SK-N-SH treated with all-trans-retinoic acid at 6 μM for 48 hours (cell line): ENCODE measurements around the gene USP5.

ENCODE experiments used
- ARNTL ChIP-seq: fragments of 450-650 bp; formaldehyde crosslinking; IDR thresholded peaks from 2 replicates; pipeline ENCODE4 v1.5.0; 2020; ENCODE audit warnings: low read depth, mild to moderate bottlenecking, moderate library complexity, borderline replicate concordance
- PPARA ChIP-seq: fragments of 250-450 bp; sonication (Bioruptor Pico); IDR thresholded peaks from 2 replicates; pipeline ENCODE4 v1.5.0; 2020; ENCODE audit warnings: mild to moderate bottlenecking, borderline replicate concordance
- ZNF565 ChIP-seq: fragments of 450-650 bp; formaldehyde crosslinking; conservative IDR thresholded peaks from 2 replicates; pipeline ENCODE4 v1.5.0; 2020; ENCODE audit warnings: low read depth, mild to moderate bottlenecking, moderate library complexity

GRCh38 chr12:6843118-6843902 lies 8.6 kb upstream of the USP5 start:
- TF ChIP-seq PPARA: no peak
- TF ChIP-seq ZNF565: no peak
- no peak for TF ChIP-seq ARNTL (CRISPR knock-in tag)
